Vagina (tissue), 2 donors: Measurements from ENCODE around the gene NDUFAB1. TPM values are rescaled to one million over a fixed set of nuclear protein-coding genes. Genes with fewer than 3 reads are reported as not detected.
"Not testable (repeated sequence)": the region's sequence is repeated elsewhere in the genome, so short reads cannot be mapped to it uniquely, and the experiment has no call there.

ENCODE experiments used
- DNase-seq, 2 donors: peaks; one replicate each; pipeline ENCODE4 v3.0.0-alpha.2; 2017; ENCODE audit errors: extremely low spot score in 2 of 2
- H3K27ac ChIP-seq: fragments of 200-600 bp; sonication (generic); one replicate; pipeline ENCODE4 v1.5.1; 2019
- H3K27me3 ChIP-seq: fragments of 200-600 bp; sonication (generic); one replicate; pipeline ENCODE4 v1.5.1; 2019
- H3K36me3 ChIP-seq, 2 donors: fragments of 200-600 bp; sonication (generic); one replicate each; pipeline ENCODE4 v1.5.1; 2017 to 2019
- H3K4me1 ChIP-seq: fragments of 200-600 bp; sonication (generic); one replicate; pipeline ENCODE4 v1.5.1; 2019
- H3K4me3 ChIP-seq, 2 donors: fragments of 200-600 bp; sonication (generic); 1 replicate in 1 of 2; 2 replicates in 1 of 2; pipeline ENCODE4 v1.5.1; 2016 to 2019
- H3K9me3 ChIP-seq: fragments of 200-600 bp; sonication (generic); one replicate; pipeline ENCODE4 v1.5.1; 2019
- CTCF ChIP-seq, 3 experiments: fragments of 450-650 bp in 2 of 3; fragments of 200-600 bp in 1 of 3; sonication (generic) in 1 of 3; IDR thresholded peaks; one replicate each; pipeline ENCODE4 v1.5.1; 2017 to 2019; ENCODE audit warnings: antibody characterized with exemption in 3 of 3, mild to moderate bottlenecking in 2 of 3, moderate library complexity in 2 of 3
- POLR2A ChIP-seq, 2 donors: fragments of 450-650 bp; IDR thresholded peaks; one replicate each; pipeline ENCODE4 v1.6.1; 2017; ENCODE audit warnings: antibody characterized with exemption in 2 of 2, mild to moderate bottlenecking in 2 of 2, moderate library complexity in 2 of 2
- POLR2AphosphoS5 ChIP-seq, 2 donors: sonication (generic); formaldehyde crosslinking; IDR thresholded peaks; one replicate each; pipeline ENCODE4 v1.9.0; 2017; ENCODE audit warnings: antibody characterized with exemption in 2 of 2, mild to moderate bottlenecking in 2 of 2, low read depth in 1 of 2; ENCODE audit not compliant: insufficient read depth in 1 of 2
- intact Hi-C: fragments of 100-400 bp; cut with DNase I; formaldehyde crosslinking; loops from one replicate; pipeline ENCODE4 v1.15.1; 2023
- total RNA-seq: library from RNA; depleted of rRNA; stranded (reverse); fragments of >200 nt; gene quantifications from one replicate; pipeline ENCODE4 v1.2.3, GENCODE V29; 2016

NDUFAB1 gene
- total RNA-seq, 1 donor from 2014 or later = 68.8 TPM

- no peak overlapping the region for H3K4me3 ChIP-seq
- H3K27me3 ChIP-seq = no peaks in the 10 kb centered on the region
- no peak overlapping the region for H3K27ac ChIP-seq
- no peaks in the 10 kb centered on the region for H3K4me1 ChIP-seq
- TF ChIP-seq POLR2AphosphoS5 (IDR thresholded peaks at IDR 0.05; ENCODE audit: insufficient read depth in 1 of 2, low read depth in 1 of 2) = no peak
- no peak for TF ChIP-seq CTCF (IDR thresholded peaks at IDR 0.05)
- no peak for TF ChIP-seq POLR2A (IDR thresholded peaks at IDR 0.05)
- no peaks in the 10 kb centered on the region for H3K9me3 ChIP-seq
- intact Hi-C loops = no loop called here
- DNase-seq = no peak
- peaks cover 0 to 64% of the 10 kb centered on the region in 2 donors for H3K36me3 ChIP-seq
Measured at GRCh38 chr16:23584186-23585076, 11.7 kb downstream of the NDUFAB1 start.

GRCh38 chr16:23583271-23583670, 12.8 kb downstream of the NDUFAB1 start:
- H3K4me1 ChIP-seq, H3K27me3 ChIP-seq, H3K4me3 ChIP-seq, H3K9me3 ChIP-seq, intact Hi-C loops, DNase-seq, H3K27ac ChIP-seq: not testable (repeated sequence)
- H3K36me3 ChIP-seq = peaks cover 0 to 67% of the 10 kb centered on the region in 2 donors

GRCh38 chr16:23581764-23582163, 14.4 kb downstream of the NDUFAB1 start:
- DNase-seq = no peak
- Histone ChIP-seq H3K4me3 (no peak overlapping the region), H3K36me3 (peaks cover 0 to 63% of the 10 kb centered on the region in 2 donors), H3K27ac (no peak overlapping the region), H3K9me3 (no peaks in the 10 kb centered on the region), H3K27me3 (no peaks in the 10 kb centered on the region), H3K4me1 (no peaks in the 10 kb centered on the region)
- intact Hi-C loops = no loop called here
- TF ChIP-seq POLR2A (IDR thresholded peaks at IDR 0.05) (no peak), POLR2AphosphoS5 (IDR thresholded peaks at IDR 0.05; ENCODE audit: insufficient read depth in 1 of 2, low read depth in 1 of 2) (no peak), CTCF (IDR thresholded peaks at IDR 0.05) (no peak)

- no peak for DNase-seq
- no peak for TF ChIP-seq CTCF (IDR thresholded peaks at IDR 0.05)
- TF ChIP-seq POLR2AphosphoS5 (IDR thresholded peaks at IDR 0.05; ENCODE audit: insufficient read depth in 1 of 2, low read depth in 1 of 2) = no peak
- no peak for TF ChIP-seq POLR2A (IDR thresholded peaks at IDR 0.05)
- Histone ChIP-seq H3K4me1 (no peaks in the 10 kb centered on the region), H3K36me3 (peaks cover 0 to 52% of the 10 kb centered on the region in 2 donors), H3K27ac (no peak overlapping the region), H3K27me3 (no peaks in the 10 kb centered on the region), H3K9me3 (no peaks in the 10 kb centered on the region), H3K4me3 (no peak overlapping the region)
- intact Hi-C loops = no loop called here
Measured at GRCh38 chr16:23580391-23580790, 15.7 kb downstream of the NDUFAB1 start.

GRCh38 chr16:23579371-23579770, 16.7 kb downstream of the NDUFAB1 start:
- peaks cover 0 to 42% of the 10 kb centered on the region in 2 donors for H3K36me3 ChIP-seq
- H3K4me1 ChIP-seq = no peaks in the 10 kb centered on the region
- intact Hi-C loops = no loop called here
- no peak for DNase-seq
- no peak overlapping the region for H3K4me3 ChIP-seq
- H3K9me3 ChIP-seq = no peaks in the 10 kb centered on the region
- no peaks in the 10 kb centered on the region for H3K27me3 ChIP-seq
- no peak overlapping the region for H3K27ac ChIP-seq
- TF ChIP-seq CTCF (IDR thresholded peaks at IDR 0.05) (no peak), POLR2A (IDR thresholded peaks at IDR 0.05) (no peak), POLR2AphosphoS5 (IDR thresholded peaks at IDR 0.05; ENCODE audit: insufficient read depth in 1 of 2, low read depth in 1 of 2) (no peak)
